A673 (cell line): ENCODE measurements around the gene TEFM.

ENCODE experiments used
- CTCF ChIP-seq: fragments of 300-800, 200-600 bp; sonication (generic); conservative IDR thresholded peaks from 2 replicates; pipeline ENCODE4 v1.5.1; 2017; ENCODE audit warnings: low read depth, mild to moderate bottlenecking, antibody characterized with exemption, low read length, moderate library complexity, mixed read lengths
- EZH2 ChIP-seq: fragments of 200-600 bp; sonication (generic); IDR thresholded peaks from 2 replicates; pipeline ENCODE4 v1.6.1; 2017; ENCODE audit warnings: borderline replicate concordance, low read depth, mild to moderate bottlenecking, mixed read lengths, antibody characterized with exemption, low read length; ENCODE audit not compliant: poor library complexity, severe bottlenecking

- TF ChIP-seq CTCF (no peak), EZH2 (no peak)
Observed at GRCh38 chr17:30913955-30914354, 7.9 kb upstream of the TEFM start.
